Activated T-helper 17 cell treated with anti-CD3 and anti-CD28 coated beads, Interleukin-2, amount 50 U/mL, for 72 hours (primary cell): ENCODE data around the gene MGAT5B. TPM values are rescaled to one million over a fixed set of nuclear protein-coding genes. Genes with fewer than 3 reads are reported as not detected.

Source experiments
- ATAC-seq: fragments of 150-1000 bp; cut with Tn5 transposase; replicated peaks from 2 replicates; pipeline ENCODE4 v1.10.0; 2021; ENCODE audit warnings: mild to moderate bottlenecking, moderate library complexity
- H3K27ac Mint-ChIP-seq: one replicate; pipeline ENCODE4 v1.8.0; 2022; ENCODE audit warnings: mixed read lengths
- H3K27me3 Mint-ChIP-seq: one replicate; pipeline ENCODE4 v1.8.0; 2022; ENCODE audit warnings: mixed read lengths
- H3K36me3 Mint-ChIP-seq: one replicate; pipeline ENCODE4 v1.8.0; 2022; ENCODE audit warnings: low read depth, mild to moderate bottlenecking, mixed read lengths
- H3K4me1 Mint-ChIP-seq: one replicate; pipeline ENCODE4 v1.8.0; 2022; ENCODE audit warnings: mixed read lengths
- H3K4me3 Mint-ChIP-seq: one replicate; pipeline ENCODE4 v1.8.0; 2022; ENCODE audit warnings: mild to moderate bottlenecking, mixed read lengths
- H3K9me3 Mint-ChIP-seq: one replicate; pipeline ENCODE4 v1.8.0; 2022; ENCODE audit warnings: mixed read lengths
- total RNA-seq, 2 donors: library from RNA; stranded (reverse); gene quantifications; one replicate each; pipeline ENCODE4 v1.2.3, GENCODE V29; 2022

The MGAT5B gene
- total RNA-seq, 2 donors from 2014 or later, result 0.16 to 0.39 TPM

DNA sequence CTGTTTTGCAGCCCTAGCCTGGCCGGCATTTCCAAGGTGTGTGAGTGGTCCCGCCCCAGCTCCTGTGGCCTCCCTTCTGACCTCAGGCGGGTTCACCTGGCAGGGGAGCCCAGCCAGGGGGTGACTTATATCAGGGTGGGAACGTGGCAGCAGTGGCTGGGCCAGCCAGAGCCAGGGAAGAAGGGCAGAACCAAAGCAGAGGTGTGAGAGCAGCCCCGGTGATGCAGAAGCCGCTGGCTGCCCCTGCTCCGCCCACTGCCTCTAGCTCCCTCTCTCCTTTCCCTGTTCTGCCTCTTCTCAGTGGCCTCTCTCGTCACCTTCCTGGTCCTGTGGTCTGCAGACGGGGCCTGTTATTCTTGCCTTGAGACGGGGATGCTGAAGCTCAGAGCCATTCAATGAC is 12.1 kb downstream of the MGAT5B start:
- Mint-ChIP-seq H3K9me3 (no peaks in the 10 kb centered on the region), H3K27me3 (no peaks in the 10 kb centered on the region), H3K36me3 (no peaks in the 10 kb centered on the region), H3K4me1 (no peaks in the 10 kb centered on the region), H3K4me3 (no peak overlapping the region), H3K27ac (no peak overlapping the region)
- ATAC-seq, result no peak

DNA sequence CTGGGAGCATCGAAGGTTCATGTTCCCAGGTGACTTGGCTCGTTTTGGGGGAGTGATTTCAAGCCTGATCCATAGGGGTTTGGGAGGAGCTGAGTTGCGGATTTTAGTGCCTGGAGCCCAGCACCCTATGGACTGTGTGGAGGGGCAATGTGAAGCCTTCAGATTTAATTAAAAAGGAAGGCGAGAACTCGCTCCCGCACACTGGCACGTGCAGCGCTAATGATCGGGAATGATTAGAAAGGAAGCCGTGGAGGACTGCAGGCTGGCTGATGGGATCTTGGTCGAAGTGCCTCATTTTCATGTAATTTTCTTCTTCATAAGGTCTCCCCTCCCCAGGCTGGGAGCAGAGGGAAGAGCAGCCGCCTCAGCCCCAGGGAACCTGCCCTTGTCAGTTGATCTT is 12.8 kb downstream of the MGAT5B start:
- no peaks in the 10 kb centered on the region for H3K4me1 Mint-ChIP-seq
- H3K4me3 Mint-ChIP-seq, result no peak overlapping the region
- H3K27me3 Mint-ChIP-seq, result no peaks in the 10 kb centered on the region
- no peaks in the 10 kb centered on the region for H3K36me3 Mint-ChIP-seq
- no peak overlapping the region for H3K27ac Mint-ChIP-seq
- no peaks in the 10 kb centered on the region for H3K9me3 Mint-ChIP-seq
- ATAC-seq, result no peak

DNA sequence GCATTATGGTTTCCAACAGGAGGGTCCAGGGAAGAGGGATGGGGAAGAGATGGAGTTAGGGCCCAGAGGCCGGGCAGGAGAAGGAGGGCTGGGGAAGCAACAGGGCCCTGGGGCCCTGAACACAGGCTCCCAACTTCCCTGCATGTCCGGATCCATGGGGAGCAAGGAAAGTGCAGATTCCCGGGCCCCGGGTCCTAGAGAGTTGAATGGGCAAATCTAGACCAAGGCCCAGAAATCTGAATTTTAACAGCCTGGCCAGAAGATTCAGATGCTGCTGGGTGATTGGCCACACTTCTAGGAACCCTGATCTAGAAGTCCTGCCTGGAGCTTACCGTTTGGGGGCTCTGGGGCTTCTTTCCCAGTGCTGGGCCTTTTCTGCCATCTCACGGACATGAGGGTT is 13.2 kb downstream of the MGAT5B start:
- Mint-ChIP-seq H3K27me3 (no peaks in the 10 kb centered on the region), H3K27ac (no peak overlapping the region), H3K4me3 (no peak overlapping the region), H3K36me3 (no peaks in the 10 kb centered on the region), H3K9me3 (no peaks in the 10 kb centered on the region), H3K4me1 (no peaks in the 10 kb centered on the region)
- ATAC-seq, result no peak

DNA sequence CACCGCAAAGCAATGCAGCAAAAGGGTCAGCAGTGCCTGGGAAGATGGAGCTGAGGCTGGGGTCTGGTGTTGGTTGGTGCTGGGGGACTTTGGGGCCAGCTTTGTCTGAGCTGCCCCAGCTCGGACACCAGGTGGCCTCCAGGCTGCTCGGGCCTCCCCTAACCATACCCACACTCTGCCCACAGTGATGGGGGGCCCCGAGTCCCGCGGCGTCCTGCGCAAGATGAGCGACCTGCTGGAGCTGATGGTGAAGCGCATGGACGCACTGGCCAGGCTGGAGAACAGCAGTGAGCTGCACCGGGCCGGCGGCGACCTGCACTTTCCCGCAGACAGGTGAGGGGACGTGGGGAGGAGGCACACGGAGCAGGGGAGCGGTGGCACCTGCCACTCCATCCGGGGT is 13.8 kb downstream of the MGAT5B start:
- Mint-ChIP-seq H3K27me3 (no peaks in the 10 kb centered on the region), H3K36me3 (no peaks in the 10 kb centered on the region), H3K4me1 (no peaks in the 10 kb centered on the region), H3K27ac (no peak overlapping the region), H3K4me3 (no peak overlapping the region), H3K9me3 (no peaks in the 10 kb centered on the region)
- no peak for ATAC-seq

DNA sequence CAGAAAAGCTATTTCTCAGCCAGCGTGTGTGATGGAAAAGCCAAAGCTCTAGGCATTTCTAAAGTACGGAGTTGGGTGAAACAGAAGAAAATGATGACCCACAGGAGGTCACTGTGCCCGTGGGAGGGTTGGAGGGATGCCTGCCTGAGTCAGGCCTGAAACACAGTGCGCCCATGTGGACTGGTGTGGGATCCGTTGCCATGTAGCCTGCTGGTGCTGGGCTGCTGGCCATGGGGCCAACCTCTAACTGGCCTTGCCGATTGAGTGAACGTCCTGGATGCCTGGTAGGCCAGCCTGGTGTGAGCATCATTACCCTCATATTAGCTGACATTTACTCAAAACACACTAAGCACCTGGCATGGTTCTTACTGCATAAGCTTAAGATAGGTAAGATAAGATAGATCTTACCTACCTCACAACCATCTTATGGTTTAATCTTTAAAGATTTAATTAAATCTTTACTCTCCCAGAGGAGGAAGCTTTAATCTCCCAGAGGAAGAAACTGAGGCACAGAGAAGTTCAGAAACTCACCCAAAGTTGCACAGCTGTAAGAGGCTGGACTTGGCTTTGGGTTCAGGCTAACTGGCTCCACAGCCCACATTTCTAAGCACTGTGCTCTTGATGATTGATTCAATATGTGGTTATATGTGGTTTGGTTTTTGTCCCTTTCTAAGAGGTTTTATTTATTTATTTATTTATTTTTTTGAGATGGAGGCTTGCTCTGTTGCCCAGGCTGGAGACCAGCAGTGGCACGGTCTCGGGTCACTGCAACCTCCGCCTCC is 15.7 kb downstream of the MGAT5B start:
- H3K9me3 Mint-ChIP-seq, result no peaks in the 10 kb centered on the region
- H3K27me3 Mint-ChIP-seq, result no peaks in the 10 kb centered on the region
- no peak overlapping the region for H3K4me3 Mint-ChIP-seq
- H3K36me3 Mint-ChIP-seq, result no peaks in the 10 kb centered on the region
- ATAC-seq, result no peak
- H3K27ac Mint-ChIP-seq, result no peak overlapping the region
- H3K4me1 Mint-ChIP-seq, result no peaks in the 10 kb centered on the region

DNA sequence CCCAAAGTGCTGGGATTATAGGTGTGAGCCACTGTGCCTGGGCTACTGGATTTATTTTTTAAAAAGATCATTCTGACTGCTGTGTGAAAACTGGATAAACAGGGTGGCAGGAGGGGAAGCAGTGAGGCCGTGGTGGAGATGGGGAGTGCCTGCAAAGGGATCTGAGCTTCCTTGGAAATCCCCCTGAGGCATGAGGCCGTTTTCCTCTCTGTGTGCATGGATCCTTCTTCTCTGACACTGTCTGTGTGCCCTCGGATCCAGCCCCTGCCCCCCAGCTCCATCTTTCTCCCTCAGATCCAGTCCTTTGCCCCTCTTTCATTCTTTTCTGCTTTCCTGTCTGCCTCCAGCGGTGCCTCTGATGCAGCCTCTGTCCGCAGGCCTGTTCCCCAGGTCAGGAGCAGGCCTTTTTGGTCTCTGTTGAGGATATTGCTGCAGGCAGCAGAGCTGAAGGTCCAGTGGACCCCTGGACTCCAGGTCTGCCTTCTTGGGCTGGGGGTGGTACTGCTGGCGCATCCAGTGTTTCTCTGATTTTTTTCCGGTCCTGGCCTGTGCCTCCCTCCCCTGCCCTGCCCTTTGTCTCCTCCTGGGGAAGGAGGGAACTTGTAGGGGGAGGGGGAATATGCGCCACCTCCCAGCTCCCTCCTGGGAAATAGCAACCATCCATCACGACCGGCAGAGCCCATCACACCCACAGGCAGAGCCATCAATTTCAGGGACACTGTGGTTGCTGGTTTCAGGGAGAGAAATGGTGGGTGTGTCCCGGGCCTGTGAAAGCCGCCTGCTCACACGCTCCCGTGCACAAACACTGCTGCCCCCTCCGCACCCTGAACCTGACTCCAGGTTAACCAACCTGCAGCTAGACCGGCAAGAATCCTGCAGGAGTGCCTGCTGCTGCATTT is 17.0 kb downstream of the MGAT5B start:
- no peaks in the 10 kb centered on the region for H3K9me3 Mint-ChIP-seq
- H3K4me3 Mint-ChIP-seq, result no peak overlapping the region
- no peaks in the 10 kb centered on the region for H3K4me1 Mint-ChIP-seq
- H3K36me3 Mint-ChIP-seq, result no peaks in the 10 kb centered on the region
- H3K27ac Mint-ChIP-seq, result no peak overlapping the region
- no peaks in the 10 kb centered on the region for H3K27me3 Mint-ChIP-seq
- ATAC-seq, result no peak

DNA sequence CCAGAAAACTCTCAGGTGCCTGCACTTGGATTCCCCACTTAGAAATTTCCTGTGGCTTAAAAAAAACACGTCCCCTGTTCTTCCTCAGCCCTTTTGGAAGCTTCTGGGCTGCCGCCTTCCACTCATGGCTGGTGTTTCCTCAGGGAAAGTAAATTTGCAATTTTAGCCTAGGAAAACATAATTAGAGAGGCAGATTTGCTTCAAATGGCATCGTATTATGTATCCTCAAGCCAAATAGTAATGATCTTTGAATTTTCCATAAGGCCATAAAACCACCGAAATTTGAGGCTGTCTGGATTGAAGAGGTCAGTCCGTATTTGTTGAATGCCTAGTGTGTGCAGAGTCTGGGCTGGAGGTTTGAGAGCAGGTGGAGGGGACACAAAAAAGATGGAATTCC is 17.7 kb downstream of the MGAT5B start:
- no peaks in the 10 kb centered on the region for H3K9me3 Mint-ChIP-seq
- H3K36me3 Mint-ChIP-seq, result no peaks in the 10 kb centered on the region
- H3K4me1 Mint-ChIP-seq, result no peaks in the 10 kb centered on the region
- no peaks in the 10 kb centered on the region for H3K27me3 Mint-ChIP-seq
- ATAC-seq, result no peak
- no peak overlapping the region for H3K4me3 Mint-ChIP-seq
- no peak overlapping the region for H3K27ac Mint-ChIP-seq

DNA sequence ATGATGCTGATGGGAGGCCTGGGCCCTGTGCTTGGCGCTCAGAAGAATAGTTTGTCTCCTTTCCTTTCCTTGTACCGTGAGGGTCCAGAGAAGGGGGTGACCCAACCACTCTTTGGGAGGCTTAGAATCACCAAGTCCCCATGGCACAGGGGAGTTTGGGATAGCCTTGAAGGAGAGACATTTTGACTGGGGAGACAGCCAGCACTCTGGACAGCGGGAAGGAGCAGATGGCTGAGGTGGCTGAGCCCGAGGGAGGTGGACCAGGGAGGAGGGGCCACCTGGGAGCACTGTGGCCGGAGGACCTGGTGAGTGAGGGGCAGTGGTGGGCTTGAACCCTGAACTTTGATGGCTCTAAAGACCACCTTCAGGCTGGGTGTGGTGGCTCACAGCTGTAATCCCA is 18.2 kb downstream of the MGAT5B start:
- H3K4me1 Mint-ChIP-seq, result no peaks in the 10 kb centered on the region
- no peaks in the 10 kb centered on the region for H3K27me3 Mint-ChIP-seq
- H3K27ac Mint-ChIP-seq, result no peak overlapping the region
- no peak for ATAC-seq
- H3K4me3 Mint-ChIP-seq, result no peak overlapping the region
- no peaks in the 10 kb centered on the region for H3K36me3 Mint-ChIP-seq
- H3K9me3 Mint-ChIP-seq, result no peaks in the 10 kb centered on the region

DNA sequence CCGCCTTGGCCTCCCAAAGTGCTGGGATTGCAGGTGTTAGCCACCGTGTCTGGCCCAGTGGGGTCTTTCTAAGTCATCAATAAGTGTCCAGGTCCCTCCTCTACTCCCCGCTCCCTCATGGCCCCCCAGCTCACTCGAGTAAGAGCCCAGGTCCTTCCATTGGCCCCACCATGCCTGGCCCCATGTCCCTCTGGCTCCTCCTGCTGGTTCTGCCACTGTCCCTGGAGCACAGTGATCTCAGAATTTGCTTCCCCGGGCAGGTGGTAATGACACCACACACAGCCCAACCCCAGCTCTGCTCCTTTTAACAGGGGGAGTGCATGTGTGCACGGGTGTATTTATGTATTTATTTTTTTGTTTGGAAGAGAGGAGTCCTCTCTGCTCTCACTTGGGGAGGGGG is 19.6 kb downstream of the MGAT5B start:
- H3K36me3 Mint-ChIP-seq, result no peaks in the 10 kb centered on the region
- ATAC-seq, result no peak
- no peaks in the 10 kb centered on the region for H3K27me3 Mint-ChIP-seq
- H3K9me3 Mint-ChIP-seq, result no peaks in the 10 kb centered on the region
- no peak overlapping the region for H3K4me3 Mint-ChIP-seq
- peak overlapping the region; percentile 28 for H3K27ac Mint-ChIP-seq
- H3K4me1 Mint-ChIP-seq, result no peaks in the 10 kb centered on the region

DNA sequence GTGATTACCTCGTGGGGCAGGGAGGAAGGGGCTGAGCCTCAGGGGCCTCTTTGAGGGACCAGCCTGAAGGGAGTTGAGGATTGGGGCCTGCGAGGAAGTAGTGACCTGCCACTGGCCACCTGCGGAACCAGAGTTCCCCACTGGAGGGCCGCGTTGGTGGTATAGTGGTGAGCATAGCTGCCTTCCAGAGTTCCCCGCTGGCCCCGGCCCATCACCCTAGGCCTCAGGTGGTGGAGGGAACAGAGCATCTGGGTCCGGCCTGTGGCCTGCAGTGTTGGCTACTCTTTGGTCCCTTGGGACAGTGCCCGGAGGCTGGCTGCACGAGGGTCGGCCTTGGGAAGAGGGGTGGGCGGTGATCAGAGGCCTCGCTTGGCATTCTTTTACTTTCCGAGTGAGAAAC is 20.5 kb downstream of the MGAT5B start:
- Mint-ChIP-seq H3K4me3 (no peak overlapping the region), H3K4me1 (no peaks in the 10 kb centered on the region), H3K36me3 (no peaks in the 10 kb centered on the region), H3K27ac (no peak overlapping the region), H3K9me3 (no peaks in the 10 kb centered on the region), H3K27me3 (no peaks in the 10 kb centered on the region)
- no peak for ATAC-seq

DNA sequence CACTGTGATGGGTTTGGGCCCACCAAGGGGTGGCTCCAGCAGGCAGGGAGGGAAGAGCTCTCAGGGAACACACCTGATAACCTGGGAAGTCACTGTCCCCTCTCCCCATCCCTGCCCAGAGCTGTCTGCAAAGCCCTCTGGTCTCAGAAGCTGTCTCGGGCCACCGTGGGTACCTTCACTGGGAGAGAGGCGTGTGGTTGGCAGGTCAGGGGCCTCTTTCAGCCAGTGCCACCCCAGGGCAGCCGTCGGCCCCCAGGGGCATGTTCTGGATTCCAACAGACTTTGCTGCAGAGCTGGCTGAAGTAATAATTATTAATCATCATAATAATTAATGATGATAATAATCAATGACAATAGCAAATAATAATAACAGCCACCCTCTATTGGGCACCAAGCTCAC is 21.1 kb downstream of the MGAT5B start:
- no peak for ATAC-seq
- Mint-ChIP-seq H3K9me3 (no peaks in the 10 kb centered on the region), H3K27me3 (no peaks in the 10 kb centered on the region), H3K4me3 (no peak overlapping the region), H3K27ac (no peak overlapping the region), H3K36me3 (no peaks in the 10 kb centered on the region), H3K4me1 (no peaks in the 10 kb centered on the region)

DNA sequence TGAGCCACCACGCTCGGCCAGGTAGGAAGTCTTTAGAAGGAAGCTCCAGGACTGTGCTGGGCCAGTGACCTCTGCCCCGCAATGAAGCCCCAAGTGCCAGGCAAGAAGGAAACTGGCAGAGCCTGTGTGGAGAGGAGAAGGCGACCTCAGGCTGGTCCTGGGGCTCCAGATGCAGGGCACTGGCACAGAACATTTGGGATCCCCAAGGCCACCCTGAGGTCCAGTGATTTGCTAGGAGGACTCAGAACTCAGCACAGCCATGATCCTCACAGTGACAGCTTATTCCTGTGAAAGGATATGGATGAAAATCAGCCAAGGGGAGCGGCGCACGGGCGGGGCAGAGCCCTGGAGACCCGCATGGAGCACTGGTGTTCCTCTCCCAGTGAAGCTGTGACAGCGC is 24.1 kb downstream of the MGAT5B start:
- ATAC-seq, result no peak
- Mint-ChIP-seq H3K4me1 (no peaks in the 10 kb centered on the region), H3K27ac (no peak overlapping the region), H3K4me3 (no peak overlapping the region), H3K27me3 (no peaks in the 10 kb centered on the region), H3K36me3 (no peaks in the 10 kb centered on the region), H3K9me3 (no peaks in the 10 kb centered on the region)

DNA sequence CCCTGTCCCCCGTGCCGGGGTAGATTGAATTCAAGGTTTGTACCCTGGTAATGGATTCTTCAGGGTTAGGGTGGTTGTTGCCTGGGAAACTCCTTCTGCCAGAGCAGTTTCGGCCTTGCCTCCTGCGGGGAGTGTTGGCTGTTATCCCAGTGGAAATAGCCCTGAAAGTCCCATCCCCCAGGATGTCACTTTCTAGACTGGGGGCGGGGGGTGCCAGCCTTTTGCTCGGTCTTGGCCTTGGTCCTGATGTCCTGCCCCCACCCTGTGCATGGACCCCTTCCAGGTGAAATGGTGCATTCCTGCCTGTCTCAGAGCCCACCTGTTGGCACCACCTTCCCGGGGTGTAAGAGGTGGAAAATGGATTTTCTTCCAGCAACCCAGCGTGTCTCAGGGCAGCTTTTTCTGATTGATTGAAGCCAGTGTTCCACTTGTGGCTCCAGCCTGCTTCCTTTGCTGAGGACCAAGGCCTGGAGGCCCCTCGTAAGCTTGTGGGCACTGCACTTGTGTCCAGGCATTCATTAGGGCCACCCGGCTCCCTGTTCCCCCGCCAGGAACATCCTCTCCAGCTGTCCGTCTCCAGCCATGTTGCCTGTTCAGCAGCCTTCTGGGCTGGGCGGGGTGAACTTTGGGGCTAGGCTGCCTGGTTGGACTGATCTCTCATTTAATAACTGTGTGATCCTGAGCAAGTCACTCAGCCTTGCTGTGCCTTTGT is 25.6 kb downstream of the MGAT5B start:
- H3K9me3 Mint-ChIP-seq, result no peaks in the 10 kb centered on the region
- no peaks in the 10 kb centered on the region for H3K4me1 Mint-ChIP-seq
- ATAC-seq, result no peak
- no peak overlapping the region for H3K4me3 Mint-ChIP-seq
- H3K27ac Mint-ChIP-seq, result no peak overlapping the region
- H3K36me3 Mint-ChIP-seq, result no peaks in the 10 kb centered on the region
- no peaks in the 10 kb centered on the region for H3K27me3 Mint-ChIP-seq

DNA sequence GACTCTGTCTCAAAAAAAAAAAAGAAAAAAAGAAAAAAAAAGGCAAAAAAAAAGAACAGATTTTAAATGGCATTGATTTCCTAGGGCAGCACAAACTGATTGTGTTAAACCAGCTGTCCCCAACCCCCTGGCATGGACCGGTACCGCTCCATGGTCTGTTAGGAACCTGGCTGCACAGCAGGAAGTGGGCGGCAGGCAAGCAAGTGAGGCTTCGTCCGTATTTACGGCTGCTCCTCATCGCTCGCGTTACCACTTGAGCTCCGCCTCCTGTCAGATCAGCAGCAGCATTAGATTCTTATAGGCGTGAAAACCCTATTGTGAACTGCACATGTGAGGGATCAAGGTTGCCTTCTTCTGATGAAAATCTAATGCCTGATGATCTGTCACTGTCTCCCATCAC is 26.6 kb downstream of the MGAT5B start:
- Mint-ChIP-seq H3K4me1 (no peaks in the 10 kb centered on the region), H3K4me3 (no peak overlapping the region), H3K9me3 (no peaks in the 10 kb centered on the region), H3K27me3 (no peaks in the 10 kb centered on the region), H3K36me3 (no peaks in the 10 kb centered on the region), H3K27ac (no peak overlapping the region)
- ATAC-seq, result no peak

DNA sequence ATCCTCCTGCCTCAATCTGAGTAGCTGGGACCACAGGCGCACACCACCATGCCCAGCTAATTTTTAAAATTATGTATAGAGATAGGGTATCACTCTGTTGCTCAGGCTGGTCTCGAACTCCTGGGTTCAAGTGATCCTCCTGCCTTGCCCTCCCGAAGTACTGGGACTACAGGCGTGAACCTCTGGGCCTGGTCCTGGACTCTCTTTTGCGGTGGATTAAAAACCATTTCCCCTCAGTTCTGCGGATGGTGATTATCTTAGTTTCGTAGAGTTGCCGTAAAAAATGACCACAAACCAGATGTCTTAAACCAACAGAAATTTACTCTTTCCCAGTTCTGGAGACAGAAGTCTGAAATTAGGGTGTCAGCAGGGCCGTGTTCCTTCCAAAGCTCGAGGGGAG is 28.8 kb downstream of the MGAT5B start:
- Mint-ChIP-seq H3K4me1 (no peaks in the 10 kb centered on the region), H3K27ac (no peak overlapping the region), H3K36me3 (no peaks in the 10 kb centered on the region), H3K9me3 (no peaks in the 10 kb centered on the region), H3K27me3 (no peaks in the 10 kb centered on the region), H3K4me3 (no peak overlapping the region)
- no peak for ATAC-seq
